ENCODE results near the gene PDE6H. TPM values are rescaled to one million over a fixed set of nuclear protein-coding genes. Genes with fewer than 3 reads are reported as not detected.

PDE6H gene
- total and polyA plus RNA-seq, 2 donors (not counting 3 experiments of a cell fraction or from before 2014, with no cell fraction given): not detected

- POLR2A ChIA-PET: no interaction called here
- DNase-seq (ENCODE audit: low read depth, low spot score): no peak
- H3K9me3 ChIP-seq (replicated peaks; ENCODE audit: control insufficient read depth, insufficient read depth, low read length): no peaks in the 10 kb centered on the region
- no peak overlapping the region for H2AFZ ChIP-seq (ENCODE audit: low read depth, low read length)
- CTCF ChIA-PET: interaction anchor here (1.2 kb wide), 1 partner anchor 168 kb away, joined by 5 read pairs; no protein-coding TSS in a partner anchor
- H3K79me2 ChIP-seq (ENCODE audit: control insufficient read depth, insufficient read depth, low read length): no peaks in the 10 kb centered on the region
- no peaks in the 10 kb centered on the region for H3K36me3 ChIP-seq (ENCODE audit: control insufficient read depth in 2 of 2, extremely low read depth in 1 of 2, insufficient read depth in 2 of 2, low read length in 2 of 2)
- dilution Hi-C loops (cut with MboI; ENCODE audit: extremely low pct_ligation_motif_present, low sequenced_read_pairs) (no loop called here), intact Hi-C loops (cut with micrococcal nuclease) (no loop called here)
- no peak for TF ChIP-seq FOS (IDR thresholded peaks at IDR 0.05; ENCODE audit: borderline replicate concordance, insufficient read depth, low read length)
- TF ChIP-seq, protein P1, sequence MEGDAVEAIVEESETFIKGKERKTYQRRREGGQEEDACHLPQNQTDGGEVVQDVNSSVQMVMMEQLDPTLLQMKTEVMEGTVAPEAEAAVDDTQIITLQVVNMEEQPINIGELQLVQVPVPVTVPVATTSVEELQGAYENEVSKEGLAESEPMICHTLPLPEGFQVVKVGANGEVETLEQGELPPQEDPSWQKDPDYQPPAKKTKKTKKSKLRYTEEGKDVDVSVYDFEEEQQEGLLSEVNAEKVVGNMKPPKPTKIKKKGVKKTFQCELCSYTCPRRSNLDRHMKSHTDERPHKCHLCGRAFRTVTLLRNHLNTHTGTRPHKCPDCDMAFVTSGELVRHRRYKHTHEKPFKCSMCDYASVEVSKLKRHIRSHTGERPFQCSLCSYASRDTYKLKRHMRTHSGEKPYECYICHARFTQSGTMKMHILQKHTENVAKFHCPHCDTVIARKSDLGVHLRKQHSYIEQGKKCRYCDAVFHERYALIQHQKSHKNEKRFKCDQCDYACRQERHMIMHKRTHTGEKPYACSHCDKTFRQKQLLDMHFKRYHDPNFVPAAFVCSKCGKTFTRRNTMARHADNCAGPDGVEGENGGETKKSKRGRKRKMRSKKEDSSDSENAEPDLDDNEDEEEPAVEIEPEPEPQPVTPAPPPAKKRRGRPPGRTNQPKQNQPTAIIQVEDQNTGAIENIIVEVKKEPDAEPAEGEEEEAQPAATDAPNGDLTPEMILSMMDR (IDR thresholded peaks at IDR 0.05; ENCODE audit: extremely low read depth in 1 of 2, insufficient read depth in 1 of 2, low read depth in 1 of 2, low read length in 2 of 2): no peak
- no peak for TF ChIP-seq MYC (IDR thresholded peaks at IDR 0.05; ENCODE audit: low read depth, low read length)
- no peak for TF ChIP-seq EZH2 (IDR thresholded peaks at IDR 0.05; ENCODE audit: borderline replicate concordance, low read depth, low read length, severe bottlenecking)
- no peak for TF ChIP-seq GATA2 (IDR thresholded peaks at IDR 0.05; ENCODE audit: insufficient read depth, insufficient read length, low read depth, low read length)
- TF ChIP-seq POLR2AphosphoS5 (IDR thresholded peaks at IDR 0.05; ENCODE audit: insufficient read depth, low read depth, low read length): no peak
- TF ChIP-seq JUN (IDR thresholded peaks at IDR 0.05; ENCODE audit: borderline replicate concordance, insufficient read depth, insufficient read length, low read depth): no peak
- no peak for TF ChIP-seq POLR2A (IDR thresholded peaks at IDR 0.05; ENCODE audit: low read depth, low read length)
- TF ChIP-seq MAX (IDR thresholded peaks at IDR 0.05; ENCODE audit: insufficient read depth, insufficient read length): no peak
- H3K4me2 ChIP-seq (ENCODE audit: insufficient read depth, low read length): no peak overlapping the region
- no peak overlapping the region for H3K9ac ChIP-seq (replicated peaks; ENCODE audit: extremely low read depth, insufficient read depth, low read length)
- H3K27me3 ChIP-seq (ENCODE audit: control insufficient read depth in 2 of 2, insufficient read depth in 2 of 2, low read length in 2 of 2): no peaks in the 10 kb centered on the region
- H3K4me1 ChIP-seq (ENCODE audit: control insufficient read depth, extremely low read depth, insufficient read depth, low read length): no peaks in the 10 kb centered on the region
- no peaks in the 10 kb centered on the region for H3K9me1 ChIP-seq (replicated peaks; ENCODE audit: control insufficient read depth, extremely low read depth, insufficient read depth, low read length)
- FAIRE-seq: no peak
- no TSS peak for BruUV-seq (replicated peaks)
- H4K20me1 ChIP-seq (replicated peaks; ENCODE audit: control insufficient read depth, extremely low read depth, insufficient read depth, low read length): no peaks in the 10 kb centered on the region
- H3K27ac ChIP-seq (ENCODE audit: insufficient read depth, low read depth, low read length): no peak overlapping the region
- no peak overlapping the region for H3K4me3 ChIP-seq (replicated peaks in 1 of 3; ENCODE audit: insufficient read depth in 1 of 3, low read depth in 1 of 3, low read length in 3 of 3)
Measured at GRCh38 chr12:14979468-14979867, 6.6 kb downstream of the PDE6H start.
